Keratinocyte (primary cell): ENCODE data around the gene AMMECR1L.
"Not testable (repeated sequence)": the region's sequence is repeated elsewhere in the genome, so short reads cannot be mapped to it uniquely, and the experiment has no call there.

ENCODE experiments used
- CTCF ChIP-seq, 3 experiments: IDR thresholded peaks in 1 of 3; conservative IDR thresholded peaks in 1 of 3; optimal IDR thresholded peaks in 1 of 3; 2 replicates in 2 of 3; 3 replicates in 1 of 3; pipeline versions ENCODE3 to v1.5.1; 2011; ENCODE audit warnings: low read length in 3 of 3, mild to moderate bottlenecking in 3 of 3, moderate library complexity in 2 of 3, control low read depth in 1 of 3, inconsistent platforms in 1 of 3; ENCODE audit not compliant: insufficient read depth in 2 of 3; ENCODE audit errors: extremely low read depth in 1 of 3
- EZH2 ChIP-seq: IDR thresholded peaks from one replicate; pipeline ENCODE4 v1.6.1; 2012; ENCODE audit warnings: inconsistent platforms, mild to moderate bottlenecking, low read length, moderate library complexity

- TF ChIP-seq EZH2; CTCF (optimal IDR thresholded peaks at IDR 0.05 in 1 of 3, IDR thresholded peaks at IDR 0.05 in 1 of 3, conservative IDR thresholded peaks at IDR 0.05 in 1 of 3; ENCODE audit: extremely low read depth in 1 of 3, insufficient read depth in 2 of 3, low read length in 3 of 3): not testable (repeated sequence)
Observed at GRCh38 chr2:127812441-127812840, 73.3 kb downstream of the AMMECR1L start.
